Kidney tubule cell (primary cell): ENCODE measurements around the gene AIFM2.
"Not testable (repeated sequence)": the region's sequence is repeated elsewhere in the genome, so short reads cannot be mapped to it uniquely, and the experiment has no call there.

Experiments used
- DNase-seq: peaks from one replicate; pipeline ENCODE4 v3.0.0-alpha.2; 2018; ENCODE audit warnings: low spot score

Gene AIFM2

GRCh38 chr10:70121281-70121949, 11.2 kb downstream of the AIFM2 start:
- no peak for DNase-seq

DNA sequence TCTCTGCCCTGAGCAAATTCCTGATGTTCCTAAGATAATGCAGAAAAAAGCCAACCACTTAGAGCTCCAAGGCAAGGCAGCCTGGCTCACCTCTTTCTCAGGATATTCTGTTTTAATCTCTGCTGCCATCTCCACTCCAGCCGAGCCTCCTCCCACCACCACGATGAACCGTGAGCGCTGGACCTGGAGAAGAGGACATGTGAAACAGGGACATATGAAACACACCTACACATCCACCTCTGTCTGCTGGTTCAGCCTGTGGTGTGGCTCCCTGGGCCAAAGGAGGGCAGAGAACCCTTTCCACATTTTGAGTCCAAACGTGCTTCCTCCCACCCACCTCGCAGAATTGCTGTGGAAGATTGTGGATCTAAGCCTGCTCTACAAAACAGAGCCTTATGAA, 12.2 kb downstream of the AIFM2 start:
- no peak for DNase-seq

- no peak for DNase-seq
Measured at GRCh38 chr10:70119623-70120022, 13.0 kb downstream of the AIFM2 start.

- no peak for DNase-seq
Measured at GRCh38 chr10:70119197-70119596, 13.4 kb downstream of the AIFM2 start.

- DNase-seq: no peak
Measured at GRCh38 chr10:70118196-70118595, 14.4 kb downstream of the AIFM2 start.

DNA sequence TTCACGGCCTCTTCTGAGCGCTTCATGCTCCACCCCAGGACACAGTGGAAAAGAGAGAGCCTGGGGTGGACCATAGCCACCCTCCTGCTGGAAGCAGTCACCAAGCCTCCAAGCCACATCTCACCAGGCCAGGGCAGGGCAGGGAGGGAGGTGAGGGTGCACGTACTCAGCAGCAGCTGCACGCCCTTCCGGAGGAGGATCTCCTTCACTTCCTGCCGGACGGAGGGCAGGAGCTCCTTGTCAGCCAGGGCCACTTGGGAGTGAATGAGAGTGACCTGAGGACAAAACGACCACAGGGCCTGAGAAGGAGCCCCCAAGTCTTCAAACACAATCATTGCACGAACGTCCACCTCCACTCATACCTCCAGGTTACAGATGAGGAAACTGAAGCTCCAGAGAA, 15.0 kb downstream of the AIFM2 start:
- DNase-seq: no peak

DNA sequence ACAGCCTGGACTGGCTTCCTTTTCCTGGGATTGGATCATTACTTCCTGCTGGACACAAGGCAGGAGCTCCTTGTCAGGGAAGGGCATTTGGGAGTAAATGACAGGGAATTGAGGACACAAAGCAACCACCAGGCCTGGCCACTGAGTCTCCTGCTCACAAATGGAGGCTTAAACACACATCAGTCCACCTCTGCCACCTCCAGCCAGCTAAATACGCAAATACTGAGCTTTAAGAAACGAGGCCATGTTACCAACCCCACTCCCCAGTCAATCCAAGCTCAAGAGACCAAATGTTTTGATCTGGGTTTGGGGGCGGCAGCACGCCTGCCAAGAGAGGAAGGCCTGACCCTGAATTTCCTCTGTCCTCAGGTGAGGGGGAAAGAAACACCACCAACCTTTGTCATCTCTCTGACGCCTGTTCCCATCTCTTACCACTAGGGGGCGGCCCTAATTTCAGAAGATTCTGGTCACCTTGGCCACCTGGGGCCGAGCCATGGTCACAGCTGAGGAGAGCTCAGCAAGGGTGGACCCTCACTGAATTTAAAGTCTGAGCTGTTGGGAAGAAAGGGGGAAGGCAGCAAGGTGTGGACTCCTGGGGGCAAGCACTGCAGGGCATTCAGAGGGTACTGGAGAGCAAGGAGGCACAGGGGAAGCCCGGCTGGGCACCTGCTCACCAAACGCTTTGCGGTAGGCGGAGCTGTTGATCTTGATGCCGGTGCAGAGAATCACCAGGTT, 16.5 kb downstream of the AIFM2 start:
- DNase-seq: peak; percentile 60

DNA sequence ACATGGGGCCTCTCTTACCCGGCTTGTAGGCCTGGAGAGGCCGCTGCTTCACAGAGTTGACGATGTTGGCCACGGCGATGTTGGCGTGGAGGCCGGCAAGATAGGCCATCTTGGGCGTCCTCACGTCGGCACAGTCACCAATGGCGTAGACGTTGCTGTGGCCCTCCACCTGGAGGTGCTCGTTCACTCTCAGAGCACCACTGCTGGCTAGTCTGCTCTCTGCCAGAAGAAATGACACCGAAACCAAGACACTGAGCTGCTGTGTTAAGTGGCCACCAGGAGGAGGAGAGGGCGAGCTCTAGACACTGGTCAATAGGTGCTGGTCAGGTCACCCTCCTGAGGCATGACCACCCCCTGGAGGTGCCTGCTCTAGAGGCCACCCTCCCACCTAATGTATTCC, 17.7 kb downstream of the AIFM2 start:
- no peak for DNase-seq

GRCh38 chr10:70112071-70112470, 20.6 kb downstream of the AIFM2 start:
- no peak for DNase-seq

- DNase-seq: no peak
Measured at GRCh38 chr10:70111496-70111895, 21.1 kb downstream of the AIFM2 start.

- DNase-seq: no peak
Measured at GRCh38 chr10:70109064-70109729, 23.4 kb downstream of the AIFM2 start.

DNA sequence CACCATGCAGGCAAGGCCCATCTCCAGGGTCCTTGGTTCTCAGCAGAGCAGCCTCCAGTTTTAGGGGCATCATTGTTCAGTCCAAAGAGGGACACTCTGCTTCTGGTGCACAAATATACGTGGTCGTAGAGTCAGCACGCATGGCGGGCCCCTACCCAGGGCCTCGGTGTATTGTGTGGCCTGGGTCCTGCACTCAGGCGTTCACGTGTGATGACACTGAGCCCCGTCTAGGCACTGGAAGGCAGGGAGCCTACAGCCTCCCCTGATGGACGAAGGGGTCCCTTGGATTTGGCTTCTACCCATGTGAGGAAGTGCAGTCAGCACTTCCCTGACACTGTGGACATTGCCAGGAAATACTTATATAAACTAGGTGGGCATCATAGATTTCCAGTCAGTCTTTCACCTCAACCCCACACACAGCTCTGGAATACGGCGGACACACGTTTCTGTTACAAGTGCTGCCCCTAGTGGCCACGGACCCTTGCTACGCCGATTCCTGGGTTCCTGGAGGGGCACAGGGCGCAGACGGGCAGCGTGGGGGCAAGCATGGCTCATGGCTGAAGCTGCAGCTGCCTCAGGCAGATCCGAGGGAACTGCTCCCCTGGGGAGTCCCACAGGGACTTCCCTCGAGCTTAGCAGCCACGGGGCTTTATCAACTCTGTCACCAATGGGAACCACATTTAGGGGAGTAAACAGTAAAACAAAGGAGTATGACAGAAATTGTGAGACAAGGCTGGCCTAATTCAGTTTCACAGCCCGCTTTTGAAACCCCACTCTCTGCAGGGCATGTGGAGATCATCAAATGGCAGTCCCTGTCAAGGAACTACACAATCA, 25.4 kb downstream of the AIFM2 start:
- no peak for DNase-seq

- no peak for DNase-seq
Measured at GRCh38 chr10:70101668-70102067, 31.0 kb downstream of the AIFM2 start.

- DNase-seq: not testable (repeated sequence)
Measured at GRCh38 chr10:70101068-70101562, 31.5 kb downstream of the AIFM2 start.

- DNase-seq: no peak
Measured at GRCh38 chr10:70098271-70098670, 34.4 kb downstream of the AIFM2 start.

DNA sequence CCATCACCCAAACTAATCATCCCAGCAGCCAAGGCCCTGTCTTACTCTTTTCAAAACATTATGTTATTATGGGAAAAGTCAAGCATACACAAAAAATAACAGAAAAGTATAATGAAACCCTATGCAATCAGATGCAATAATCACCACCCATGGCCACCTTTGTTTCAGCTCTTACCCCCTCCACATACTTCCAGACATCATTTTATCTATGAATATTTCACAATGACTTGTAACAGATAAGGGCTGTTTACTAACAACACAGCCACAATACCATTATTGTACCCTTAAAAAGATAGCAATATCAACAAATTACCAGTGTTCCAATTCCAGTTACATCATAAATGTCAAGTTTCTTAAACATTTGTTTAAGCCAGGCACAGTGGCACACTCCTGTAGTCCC, 35.2 kb downstream of the AIFM2 start:
- no peak for DNase-seq

GRCh38 chr10:70096705-70097420, 35.8 kb downstream of the AIFM2 start:
- DNase-seq: no peak

DNA sequence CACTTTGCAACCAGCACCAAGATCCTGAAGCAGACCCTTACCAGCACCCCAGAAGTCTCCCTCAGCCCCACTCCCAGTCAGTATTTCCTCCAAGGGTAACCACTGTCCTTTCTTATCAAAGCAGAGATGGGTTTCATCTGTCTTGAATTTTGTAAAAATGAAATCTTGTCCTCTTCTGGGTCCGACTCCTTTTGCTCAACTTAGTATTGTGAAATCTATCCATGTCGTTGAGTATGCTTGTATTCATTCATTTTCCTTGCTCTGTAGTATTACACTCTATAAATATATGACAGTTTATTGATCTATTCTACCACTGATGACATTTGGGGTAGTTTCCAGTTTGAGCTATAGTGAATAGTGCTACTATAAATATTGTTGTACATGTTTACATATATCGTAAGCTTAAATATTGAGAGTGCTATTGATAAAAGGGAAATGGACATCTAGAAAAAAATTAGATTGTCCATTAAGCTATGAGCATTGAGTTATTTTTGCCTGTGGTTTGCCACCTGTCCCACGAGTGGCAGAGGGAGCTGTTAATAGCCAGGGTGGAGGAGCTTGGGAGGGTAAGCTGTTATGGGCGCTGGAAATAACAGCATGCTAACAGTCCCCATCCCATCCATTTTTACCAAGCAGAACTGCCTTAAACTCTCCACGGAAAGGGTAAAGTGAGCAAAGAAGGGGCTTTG, 36.5 kb downstream of the AIFM2 start:
- DNase-seq: no peak

- no peak for DNase-seq
Measured at GRCh38 chr10:70094250-70094649, 38.4 kb downstream of the AIFM2 start.

GRCh38 chr10:70093335-70093944, 39.2 kb downstream of the AIFM2 start:
- DNase-seq: no peak

DNA sequence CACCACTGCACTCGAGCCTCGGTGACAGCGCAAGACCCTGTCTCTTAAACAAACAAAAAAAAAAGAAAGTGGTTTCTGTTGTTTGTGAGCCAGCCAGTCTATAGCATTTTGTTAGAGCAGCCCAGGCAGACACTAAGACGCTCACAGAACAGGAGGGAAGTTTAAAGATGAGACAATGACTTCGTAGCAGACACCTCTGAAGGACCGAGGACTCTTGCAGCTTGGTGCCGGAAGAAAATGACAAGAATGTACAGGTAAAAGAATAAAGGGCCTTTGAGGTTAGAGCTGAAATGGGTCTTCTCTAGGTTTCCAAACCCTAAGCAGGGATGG, 40.3 kb downstream of the AIFM2 start:
- DNase-seq: no peak
